ENCODE results near the gene HOXB6. TPM values are rescaled to one million over a fixed set of nuclear protein-coding genes. Genes with fewer than 3 reads are reported as not detected.

HOXB6 gene
- polyA plus RNA-seq, 2 of the 4 experiments (the other 2 are of a cell fraction), result 10.2 to 14.7 TPM

- Histone ChIP-seq H3K4me1 (peaks cover 13% of the 10 kb centered on the region; the same call in 2 of the 3 replicates), H3K27ac (no peak overlapping the region), H3K4me2 (no peak overlapping the region), H3K9me3 (no peaks in the 10 kb centered on the region), H3K4me3 (no peak overlapping the region)
- ChIA-PET CTCF (interaction anchor here (0.9 to 3.6 kb wide), 8 partner anchors 21 to 282 kb away, joined by 3 to 13 read pairs (median 4); no protein-coding TSS in a partner anchor), POLR2A (no interaction called here)
- TF ChIP-seq MAZ (IDR thresholded peaks at IDR 0.05; ENCODE audit: borderline replicate concordance, low read depth, low read length) (no peak), RFX5 (IDR thresholded peaks at IDR 0.05) (no peak), ZFP36 (IDR thresholded peaks at IDR 0.05; ENCODE audit: borderline replicate concordance, partially characterized antibody) (no peak), CHD4 (IDR thresholded peaks at IDR 0.05; ENCODE audit: borderline replicate concordance) (no peak), GATA3 (IDR thresholded peaks at IDR 0.05; ENCODE audit: borderline replicate concordance) (no peak), HDAC2 (IDR thresholded peaks at IDR 0.05) (no peak), CBX2 (IDR thresholded peaks at IDR 0.05; ENCODE audit: borderline replicate concordance, low read depth) (no peak), ZNF302 (CRISPR knock-in tag; IDR thresholded peaks at IDR 0.05) (no peak), KDM1A (IDR thresholded peaks at IDR 0.05; ENCODE audit: low read depth) (no peak), BHLHE40 (IDR thresholded peaks at IDR 0.05; ENCODE audit: low read depth, low read length) (no peak), TFCP2L1 (CRISPR knock-in tag; IDR thresholded peaks at IDR 0.05) (no peak), E2F6 (IDR thresholded peaks at IDR 0.05; ENCODE audit: borderline replicate concordance, low read depth) (no peak), HOXA7 (CRISPR knock-in tag; IDR thresholded peaks at IDR 0.05) (no peak), MYC (IDR thresholded peaks at IDR 0.05; ENCODE audit: borderline replicate concordance, low read length) (no peak), REST (IDR thresholded peaks at IDR 0.05) (no peak)
- DNase-seq (ENCODE audit: low read depth in 1 of 2, low spot score in 1 of 2), result no peak
- no peak for ATAC-seq
- 76% methylated on average over 5 of the region's 5 CpGs for WGBS (ENCODE audit: missing lambda C conversion rate)
- FAIRE-seq, result no peak
Measured at GRCh38 chr17:48562934-48563333, 41.9 kb downstream of the HOXB6 start.

- POLR2A ChIA-PET, result no interaction called here
- CTCF ChIA-PET, result interaction anchor here (0.8 to 3.6 kb wide), 9 partner anchors 21 to 282 kb away, joined by 3 to 13 read pairs (median 4); no protein-coding TSS in a partner anchor
- FAIRE-seq (no peak), DNase-seq (ENCODE audit: low read depth in 1 of 2, low spot score in 1 of 2) (peak in 1 of 2 experiments; percentile 66), ATAC-seq (peak; percentile 74 to 87)
- peaks cover 10% of the 10 kb centered on the region for H3K4me1 ChIP-seq
- no peak overlapping the region for H3K27ac ChIP-seq
- no peaks in the 10 kb centered on the region for H3K9me3 ChIP-seq
- TF ChIP-seq PHF8 (IDR thresholded peaks at IDR 0.05; ENCODE audit: borderline replicate concordance, low read depth), result no peak
- no peak for TF ChIP-seq ESRRA (IDR thresholded peaks at IDR 0.05; ENCODE audit: borderline replicate concordance, low read length)
- TF ChIP-seq HOXB13 (CRISPR knock-in tag; IDR thresholded peaks at IDR 0.05; ENCODE audit: low read depth), result no peak
- no peak for TF ChIP-seq BCL3 (IDR thresholded peaks at IDR 0.05)
- TF ChIP-seq HOXA7 (CRISPR knock-in tag; IDR thresholded peaks at IDR 0.05), result no peak
- no peak for TF ChIP-seq CBX8 (IDR thresholded peaks at IDR 0.05)
- no peak for TF ChIP-seq SMC3 (IDR thresholded peaks at IDR 0.05)
- no peak for TF ChIP-seq MYC (IDR thresholded peaks at IDR 0.05; ENCODE audit: borderline replicate concordance, low read length)
- no peak for TF ChIP-seq HDAC2 (IDR thresholded peaks at IDR 0.05)
- no peak for TF ChIP-seq ZSCAN20 (CRISPR knock-in tag; IDR thresholded peaks at IDR 0.05)
- no peak for TF ChIP-seq EP300 (IDR thresholded peaks at IDR 0.05)
- no peak for TF ChIP-seq FOXS1 (CRISPR knock-in tag; IDR thresholded peaks at IDR 0.05)
- TF ChIP-seq ATOH8 (CRISPR knock-in tag; IDR thresholded peaks at IDR 0.05; ENCODE audit: low read depth), result no peak
- TF ChIP-seq RAD21 (conservative IDR thresholded peaks at IDR 0.05 in 1 of 2, IDR thresholded peaks at IDR 0.05 in 1 of 2), result no peak
- WGBS (ENCODE audit: missing lambda C conversion rate), result 85% methylated on average over 15 of the region's 15 CpGs
- no peak overlapping the region for H3K4me2 ChIP-seq
- no peak overlapping the region for H3K4me3 ChIP-seq
Measured at GRCh38 chr17:48561884-48562810, 42.6 kb downstream of the HOXB6 start.

Data from A549 (cell line).